SK-N-SH treated with all-trans-retinoic acid at 6 μM for 48 hours (cell line): ENCODE data around the gene MEP1B.

Experiments
- CSDC2 ChIP-seq: fragments of 250-450 bp; sonication (Bioruptor Pico); IDR thresholded peaks from 2 replicates; pipeline ENCODE4 v1.5.0; 2020; ENCODE audit warnings: mild to moderate bottlenecking, moderate library complexity
- PPARA ChIP-seq: fragments of 250-450 bp; sonication (Bioruptor Pico); IDR thresholded peaks from 2 replicates; pipeline ENCODE4 v1.5.0; 2020; ENCODE audit warnings: mild to moderate bottlenecking, borderline replicate concordance
- TOX ChIP-seq: fragments of 250-450 bp; sonication (Bioruptor Pico); IDR thresholded peaks from 2 replicates; pipeline ENCODE4 v1.8.0; 2021; ENCODE audit warnings: mild to moderate bottlenecking, moderate library complexity, borderline replicate concordance
- ZC3H10 ChIP-seq: fragments of 250-450 bp; sonication (Bioruptor Pico); IDR thresholded peaks from 2 replicates; pipeline ENCODE4 v1.5.1; 2021; ENCODE audit warnings: mild to moderate bottlenecking, moderate library complexity
- TF ChIP-seq, protein P1 (sequence below): fragments of 250-450 bp; sonication (Bioruptor Pico); IDR thresholded peaks from 2 replicates; pipeline ENCODE4 v1.8.0; 2020; ENCODE audit warnings: mild to moderate bottlenecking, moderate library complexity, borderline replicate concordance

DNA sequence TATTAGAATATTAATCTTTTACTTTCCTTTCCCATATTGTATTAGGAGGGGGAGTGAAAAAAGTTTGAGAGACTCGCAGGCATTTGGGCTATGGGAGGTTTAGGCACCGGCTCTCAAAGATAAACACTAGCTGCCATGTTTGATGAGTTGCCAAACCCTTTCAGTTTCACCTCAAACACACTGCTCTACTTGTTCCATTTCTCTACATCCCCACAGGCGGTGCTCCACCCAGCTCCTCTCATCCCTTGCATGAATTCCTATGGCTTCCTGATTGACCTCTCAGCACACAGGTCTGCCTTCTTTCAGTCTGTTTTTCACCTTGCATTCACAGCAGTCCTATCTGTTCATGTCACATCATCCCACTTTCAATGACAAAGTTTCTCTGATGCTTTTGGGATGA, 65.7 kb downstream of the MEP1B start:
- TF ChIP-seq PPARA (CRISPR knock-in tag) (no peak), CSDC2 (no peak), TOX (no peak), ZC3H10 (CRISPR knock-in tag) (no peak)
- TF ChIP-seq, protein P1, sequence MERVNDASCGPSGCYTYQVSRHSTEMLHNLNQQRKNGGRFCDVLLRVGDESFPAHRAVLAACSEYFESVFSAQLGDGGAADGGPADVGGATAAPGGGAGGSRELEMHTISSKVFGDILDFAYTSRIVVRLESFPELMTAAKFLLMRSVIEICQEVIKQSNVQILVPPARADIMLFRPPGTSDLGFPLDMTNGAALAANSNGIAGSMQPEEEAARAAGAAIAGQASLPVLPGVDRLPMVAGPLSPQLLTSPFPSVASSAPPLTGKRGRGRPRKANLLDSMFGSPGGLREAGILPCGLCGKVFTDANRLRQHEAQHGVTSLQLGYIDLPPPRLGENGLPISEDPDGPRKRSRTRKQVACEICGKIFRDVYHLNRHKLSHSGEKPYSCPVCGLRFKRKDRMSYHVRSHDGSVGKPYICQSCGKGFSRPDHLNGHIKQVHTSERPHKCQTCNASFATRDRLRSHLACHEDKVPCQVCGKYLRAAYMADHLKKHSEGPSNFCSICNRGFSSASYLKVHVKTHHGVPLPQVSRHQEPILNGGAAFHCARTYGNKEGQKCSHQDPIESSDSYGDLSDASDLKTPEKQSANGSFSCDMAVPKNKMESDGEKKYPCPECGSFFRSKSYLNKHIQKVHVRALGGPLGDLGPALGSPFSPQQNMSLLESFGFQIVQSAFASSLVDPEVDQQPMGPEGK = no peak
